Measurements from ENCODE around the gene RNF224. TPM values are rescaled to one million over a fixed set of nuclear protein-coding genes. Genes with fewer than 3 reads are reported as not detected.
"Not testable (repeated sequence)": the region's sequence is repeated elsewhere in the genome, so short reads cannot be mapped to it uniquely, and the experiment has no call there.

RNF224 gene
- total RNA-seq, 1 donor: 0.09 TPM

DNA sequence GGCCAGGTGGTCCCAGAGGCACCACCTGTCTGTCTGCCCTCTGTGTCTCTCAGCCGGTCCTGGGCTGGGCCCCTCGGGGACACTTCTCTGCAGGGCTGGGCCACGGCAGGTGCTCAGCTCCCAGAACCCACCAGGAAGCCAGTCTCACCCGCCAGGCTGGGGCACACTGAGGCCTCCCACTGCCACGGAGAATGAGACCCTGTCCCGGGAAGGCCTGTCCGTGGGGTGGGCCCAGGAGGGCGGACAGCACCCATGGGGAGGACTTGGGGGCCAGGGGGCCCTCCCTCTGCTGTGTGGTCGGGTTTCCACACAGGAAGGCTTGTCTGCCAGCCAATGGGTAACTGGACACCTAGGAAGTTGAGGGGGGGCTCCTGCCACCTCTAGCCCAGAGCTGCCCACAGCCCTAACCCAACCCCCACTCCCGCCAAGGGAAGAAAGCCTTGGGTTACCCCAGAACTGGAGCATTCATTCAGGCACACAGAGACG is 9.7 kb downstream of the RNF224 start:
- no peak for DNase-seq (ENCODE audit: low read depth)
- TF ChIP-seq CTCF (IDR thresholded peaks at IDR 0.05; ENCODE audit: insufficient read depth, low read length): no peak
- no peak overlapping the region for H3K4me3 ChIP-seq (ENCODE audit: low read depth, low read length)

- DNase-seq (ENCODE audit: low read depth): no peak
- no peak for TF ChIP-seq CTCF (IDR thresholded peaks at IDR 0.05; ENCODE audit: insufficient read depth, low read length)
- H3K4me3 ChIP-seq (ENCODE audit: low read depth, low read length): no peak overlapping the region
These were observed 10.7 kb downstream of the RNF224 start for GRCh38 chr9:137237759-137238726.

DNA sequence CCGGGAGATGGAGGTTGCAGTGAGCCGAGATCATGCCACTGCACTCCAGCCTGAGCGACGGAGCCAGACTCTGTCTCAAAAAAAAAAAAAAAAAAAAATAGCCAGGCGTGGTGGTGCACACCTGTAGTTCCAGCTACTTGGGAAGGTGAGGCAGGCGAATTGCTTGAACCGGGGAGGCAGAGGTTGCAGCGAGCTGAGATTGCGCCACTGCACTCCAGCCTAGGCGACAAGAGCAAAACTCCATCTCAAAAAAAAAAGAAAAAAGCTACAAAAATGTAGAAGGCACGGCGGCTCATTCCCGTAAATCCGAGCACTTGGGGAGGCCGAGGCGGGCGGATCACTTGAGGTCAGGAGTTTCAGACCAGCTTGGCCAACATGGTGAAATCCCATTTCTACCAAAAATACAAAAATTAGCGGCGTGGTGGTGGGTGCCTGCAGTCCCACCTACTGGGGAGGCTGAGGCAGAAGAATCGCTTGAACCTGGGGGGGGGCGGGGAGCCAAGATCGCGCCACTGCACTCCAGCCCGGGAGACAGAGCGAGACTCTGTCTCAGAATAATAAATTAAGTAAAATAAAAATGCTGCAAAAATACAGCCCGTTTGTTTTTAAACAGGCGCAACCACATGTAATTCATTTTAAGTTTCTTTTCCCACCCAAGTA is 12.4 kb downstream of the RNF224 start:
- not testable (repeated sequence) for DNase-seq (ENCODE audit: low read depth)

DNA sequence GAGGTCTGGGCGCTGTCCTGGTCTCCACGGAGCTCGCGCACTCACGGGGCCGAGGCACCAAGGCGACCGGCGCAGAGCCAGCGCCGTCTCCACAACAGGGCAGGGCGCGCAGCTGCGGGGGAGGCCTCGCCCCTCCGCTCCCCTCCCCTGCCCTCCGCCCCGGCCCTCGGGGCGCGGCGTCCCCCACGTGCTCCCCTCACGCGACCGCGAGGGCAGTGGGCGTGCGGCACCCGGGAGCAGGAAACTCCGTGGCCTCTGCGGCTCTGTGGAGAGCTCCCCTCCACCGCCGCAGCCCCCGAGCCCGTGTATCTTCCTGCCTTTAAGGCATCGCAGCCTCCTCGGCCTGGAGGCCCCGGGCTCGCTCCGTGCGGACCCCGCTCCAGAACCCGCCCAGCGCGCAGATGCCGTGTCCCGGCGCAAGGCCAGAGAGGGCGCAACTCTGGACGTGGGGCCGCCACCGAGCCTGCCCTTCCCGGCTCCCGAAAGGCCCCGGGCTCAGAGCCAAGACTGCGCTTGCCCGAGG is 13.1 kb downstream of the RNF224 start:
- peak; percentile 71 for DNase-seq (ENCODE audit: low read depth)
- no peak for TF ChIP-seq CTCF (IDR thresholded peaks at IDR 0.05; ENCODE audit: insufficient read depth, low read length)
- peak overlapping the region; percentile 72 for H3K4me3 ChIP-seq (ENCODE audit: low read depth, low read length)

More for the DNA sequence above, 12.4 kb downstream of the RNF224 start:
- peak overlapping the region; percentile 72 for H3K4me3 ChIP-seq (ENCODE audit: low read depth, low read length)

- TF ChIP-seq CTCF (IDR thresholded peaks at IDR 0.05; ENCODE audit: insufficient read depth, low read length): no peak
- DNase-seq (ENCODE audit: low read depth): peak; percentile 100
- peak within 1 kb of the TSS; percentile 82 for H3K4me3 ChIP-seq (ENCODE audit: low read depth, low read length)
These were observed 13.7 kb downstream of the RNF224 start, which contains the start of gene TUBB4B for GRCh38 chr9:137240841-137241489. Gene TUBB4B, plus strand, starts transcription at chr9:137241287. Its CDS starts 74 bp downstream, at chr9:137241361.

- no peak for TF ChIP-seq CTCF (IDR thresholded peaks at IDR 0.05; ENCODE audit: insufficient read depth, low read length)
- peak overlapping the region; percentile 82 for H3K4me3 ChIP-seq (ENCODE audit: low read depth, low read length)
- DNase-seq (ENCODE audit: low read depth): peak; percentile 37
These were observed 14.4 kb downstream of the RNF224 start for GRCh38 chr9:137241490-137242268.

Measured in fibroblast of the aortic adventitia (primary cell).